M059J (cell line): Measurements from ENCODE around the gene RABGEF1. TPM values are rescaled to one million over a fixed set of nuclear protein-coding genes. Genes with fewer than 3 reads are reported as not detected.
"Not testable (repeated sequence)": the region's sequence is repeated elsewhere in the genome, so short reads cannot be mapped to it uniquely, and the experiment has no call there.

Experiments
- DNase-seq: peaks from one replicate; pipeline ENCODE4 v3.0.0-alpha.2; 2012; ENCODE audit warnings: low read depth
- total RNA-seq: library from RNA; depleted of rRNA; stranded (reverse); fragments of >200 nt; shearing (Covaris generic); gene quantifications from 2 replicates; pipeline ENCODE4 v1.2.3, GENCODE V29; 2014

RABGEF1 gene
- total RNA-seq, 1 experiment from 2014 or later: 41.6 TPM

- no peak for DNase-seq
These were observed 5.4 kb upstream of the RABGEF1 start for GRCh38 chr7:66735154-66735553.

GRCh38 chr7:66735850-66736249 is 4.7 kb upstream of the RABGEF1 start:
- no peak for DNase-seq

GRCh38 chr7:66736892-66737291 is 3.6 kb upstream of the RABGEF1 start:
- no peak for DNase-seq

GRCh38 chr7:66737667-66738066 is 2.9 kb upstream of the RABGEF1 start:
- DNase-seq: no peak

GRCh38 chr7:66739477-66739876 is 1.1 kb upstream of the RABGEF1 start:
- DNase-seq: no peak

- DNase-seq: no peak
These were observed 606 bp upstream of the RABGEF1 start for GRCh38 chr7:66739953-66740301.

GRCh38 chr7:66740980-66741709 is 612 bp downstream of the RABGEF1 start:
- DNase-seq: peak; percentile 59

- DNase-seq: peak; percentile 12
These were observed 1.1 kb downstream of the RABGEF1 start for GRCh38 chr7:66741710-66742049.

GRCh38 chr7:66742298-66742697 is 1.8 kb downstream of the RABGEF1 start:
- DNase-seq: peak; percentile 66

- no peak for DNase-seq
These were observed 3.4 kb downstream of the RABGEF1 start for GRCh38 chr7:66743920-66744319.

- no peak for DNase-seq
These were observed 6.9 kb downstream of the RABGEF1 start for GRCh38 chr7:66747385-66747784.

GRCh38 chr7:66747881-66748511 is 7.5 kb downstream of the RABGEF1 start:
- no peak for DNase-seq

- no peak for DNase-seq
These were observed 8.3 kb downstream of the RABGEF1 start for GRCh38 chr7:66748791-66749190.

GRCh38 chr7:66751945-66752344 is 11.4 kb downstream of the RABGEF1 start:
- no peak for DNase-seq

GRCh38 chr7:66754541-66754940 is 14.0 kb downstream of the RABGEF1 start:
- DNase-seq: no peak

- DNase-seq: not testable (repeated sequence)
These were observed 14.5 kb downstream of the RABGEF1 start for GRCh38 chr7:66755059-66755458.

- not testable (repeated sequence) for DNase-seq
These were observed 15.7 kb downstream of the RABGEF1 start for GRCh38 chr7:66756227-66756626.

GRCh38 chr7:66756889-66757288 is 16.4 kb downstream of the RABGEF1 start:
- DNase-seq: no peak

GRCh38 chr7:66757939-66758338 is 17.4 kb downstream of the RABGEF1 start:
- DNase-seq: no peak

- no peak for DNase-seq
These were observed 18.6 kb downstream of the RABGEF1 start for GRCh38 chr7:66758950-66759628.

GRCh38 chr7:66763183-66763582 is 22.6 kb downstream of the RABGEF1 start:
- peak; percentile 34 for DNase-seq

GRCh38 chr7:66763633-66764355 is 23.3 kb downstream of the RABGEF1 start:
- peak; percentile 84 for DNase-seq
